ENCODE results near the gene CACNB2. TPM values are rescaled to one million over a fixed set of nuclear protein-coding genes. Genes with fewer than 3 reads are reported as not detected.

CACNB2 gene
- total and polyA plus RNA-seq, 8 donors = 4.0 to 14.8 (median 11.8) TPM

GRCh38 chr10:18345308-18345707 is 205.1 kb downstream of the CACNB2 start:
- no peak for ATAC-seq
- no peak for TF ChIP-seq CTCF (IDR thresholded peaks at IDR 0.05)
- intact Hi-C loops (cut with DNase I) = no loop called here

GRCh38 chr10:18350340-18350739 is 210.1 kb downstream of the CACNB2 start:
- Histone ChIP-seq H3K36me3 (no peaks in the 10 kb centered on the region), H3K9me3 (no peaks in the 10 kb centered on the region), H3K4me1 (no peaks in the 10 kb centered on the region), H3K27ac (no peak overlapping the region), H3K4me3 (no peak overlapping the region), H3K27me3 (no peaks in the 10 kb centered on the region)
- DNase-seq = no peak
- ATAC-seq = no peak
- intact Hi-C loops (cut with DNase I) = no loop called here
- TF ChIP-seq CTCF (IDR thresholded peaks at IDR 0.05) = no peak

More at GRCh38 chr10:18345308-18345707, 205.1 kb downstream of the CACNB2 start:
- no peak overlapping the region for H3K27ac ChIP-seq
- H3K36me3 ChIP-seq = no peaks in the 10 kb centered on the region
- H3K27me3 ChIP-seq = no peaks in the 10 kb centered on the region
- no peaks in the 10 kb centered on the region for H3K4me1 ChIP-seq
- no peak for DNase-seq
- H3K9me3 ChIP-seq = no peaks in the 10 kb centered on the region
- no peak overlapping the region for H3K4me3 ChIP-seq

GRCh38 chr10:18351421-18351820 is 211.2 kb downstream of the CACNB2 start:
- DNase-seq (no peak), ATAC-seq (no peak)
- Histone ChIP-seq H3K4me3 (no peak overlapping the region), H3K9me3 (no peaks in the 10 kb centered on the region), H3K36me3 (no peaks in the 10 kb centered on the region), H3K27ac (no peak overlapping the region), H3K4me1 (no peaks in the 10 kb centered on the region), H3K27me3 (no peaks in the 10 kb centered on the region)
- intact Hi-C loops (cut with DNase I) = no loop called here
- TF ChIP-seq CTCF (IDR thresholded peaks at IDR 0.05) = no peak

- no peaks in the 10 kb centered on the region for H3K4me1 ChIP-seq
- H3K9me3 ChIP-seq = no peaks in the 10 kb centered on the region
- DNase-seq (no peak), ATAC-seq (no peak)
- intact Hi-C loops (cut with DNase I) = no loop called here
- TF ChIP-seq CTCF (IDR thresholded peaks at IDR 0.05) = no peak
- no peaks in the 10 kb centered on the region for H3K27me3 ChIP-seq
- H3K4me3 ChIP-seq = no peak overlapping the region
- H3K36me3 ChIP-seq = no peaks in the 10 kb centered on the region
- no peak overlapping the region for H3K27ac ChIP-seq
Measured at GRCh38 chr10:18352175-18352574, 212.0 kb downstream of the CACNB2 start.

GRCh38 chr10:18359812-18360211 is 219.6 kb downstream of the CACNB2 start:
- Histone ChIP-seq H3K9me3 (no peaks in the 10 kb centered on the region), H3K27me3 (no peaks in the 10 kb centered on the region), H3K36me3 (no peaks in the 10 kb centered on the region), H3K4me3 (no peak overlapping the region), H3K4me1 (no peaks in the 10 kb centered on the region), H3K27ac (no peak overlapping the region)
- no peak for ATAC-seq
- no peak for DNase-seq
- TF ChIP-seq CTCF (IDR thresholded peaks at IDR 0.05) = no peak
- intact Hi-C loops (cut with DNase I) = no loop called here
